ENCODE measurements around the gene TMEM213.

Gene TMEM213

DNA sequence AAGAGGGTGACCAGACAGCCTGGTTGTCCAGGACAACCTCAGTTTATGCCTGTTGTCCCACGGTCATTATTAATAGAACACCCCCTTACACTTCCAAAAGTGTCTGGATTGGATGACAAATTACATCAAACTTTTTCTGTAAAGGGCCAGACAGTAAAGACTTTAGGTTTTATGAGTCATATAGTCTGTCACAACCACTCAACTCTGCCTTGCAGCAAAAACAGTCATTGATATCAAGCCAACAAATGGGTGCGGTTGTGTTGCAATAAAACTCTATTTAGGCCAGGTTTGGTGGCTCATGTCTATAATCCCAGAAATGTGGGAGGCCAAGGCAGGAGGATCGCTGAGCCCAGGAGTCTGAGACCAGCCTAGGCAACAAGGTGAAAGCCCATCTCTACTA is 66.9 kb downstream of the TMEM213 start:
- no peaks in the 10 kb centered on the region for H3K36me3 ChIP-seq (replicated peaks; ENCODE audit: insufficient read depth, low read length)
- no peaks in the 10 kb centered on the region for H3K79me2 ChIP-seq (ENCODE audit: low read length)
- no peak overlapping the region for H3K27ac ChIP-seq (ENCODE audit: low read length)
- H3F3A ChIP-seq (ENCODE audit: insufficient read depth, low read length), result no peaks in the 10 kb centered on the region
- H3K9ac ChIP-seq (ENCODE audit: low read length), result no peak overlapping the region
- TF ChIP-seq EZH2 (optimal IDR thresholded peaks at IDR 0.05; ENCODE audit: low read depth, low read length) (no peak), EZH2phosphoT487 (IDR thresholded peaks at IDR 0.05; ENCODE audit: low read length) (no peak)
- TF ChIP-seq, protein P1, sequence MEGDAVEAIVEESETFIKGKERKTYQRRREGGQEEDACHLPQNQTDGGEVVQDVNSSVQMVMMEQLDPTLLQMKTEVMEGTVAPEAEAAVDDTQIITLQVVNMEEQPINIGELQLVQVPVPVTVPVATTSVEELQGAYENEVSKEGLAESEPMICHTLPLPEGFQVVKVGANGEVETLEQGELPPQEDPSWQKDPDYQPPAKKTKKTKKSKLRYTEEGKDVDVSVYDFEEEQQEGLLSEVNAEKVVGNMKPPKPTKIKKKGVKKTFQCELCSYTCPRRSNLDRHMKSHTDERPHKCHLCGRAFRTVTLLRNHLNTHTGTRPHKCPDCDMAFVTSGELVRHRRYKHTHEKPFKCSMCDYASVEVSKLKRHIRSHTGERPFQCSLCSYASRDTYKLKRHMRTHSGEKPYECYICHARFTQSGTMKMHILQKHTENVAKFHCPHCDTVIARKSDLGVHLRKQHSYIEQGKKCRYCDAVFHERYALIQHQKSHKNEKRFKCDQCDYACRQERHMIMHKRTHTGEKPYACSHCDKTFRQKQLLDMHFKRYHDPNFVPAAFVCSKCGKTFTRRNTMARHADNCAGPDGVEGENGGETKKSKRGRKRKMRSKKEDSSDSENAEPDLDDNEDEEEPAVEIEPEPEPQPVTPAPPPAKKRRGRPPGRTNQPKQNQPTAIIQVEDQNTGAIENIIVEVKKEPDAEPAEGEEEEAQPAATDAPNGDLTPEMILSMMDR (IDR thresholded peaks at IDR 0.05; ENCODE audit: low read length), result no peak
- no peaks in the 10 kb centered on the region for H4K20me1 ChIP-seq (ENCODE audit: insufficient read depth, low read length)
- H2AFZ ChIP-seq (ENCODE audit: low read length), result no peak overlapping the region
- H3K4me3 ChIP-seq (ENCODE audit: low read length), result no peak overlapping the region
- no peak for DNase-seq
- H3K9me2 ChIP-seq (replicated peaks; ENCODE audit: insufficient read depth, low read length), result no peaks in the 10 kb centered on the region
- no peaks in the 10 kb centered on the region for H3K4me1 ChIP-seq (ENCODE audit: low read length)
- no peaks in the 10 kb centered on the region for H3K9me3 ChIP-seq (replicated peaks; ENCODE audit: insufficient read depth, low read length)
- H3K4me2 ChIP-seq (ENCODE audit: low read depth, low read length), result no peak overlapping the region
- H3K27me3 ChIP-seq (replicated peaks; ENCODE audit: insufficient read depth, low read length), result no peaks in the 10 kb centered on the region

DNA sequence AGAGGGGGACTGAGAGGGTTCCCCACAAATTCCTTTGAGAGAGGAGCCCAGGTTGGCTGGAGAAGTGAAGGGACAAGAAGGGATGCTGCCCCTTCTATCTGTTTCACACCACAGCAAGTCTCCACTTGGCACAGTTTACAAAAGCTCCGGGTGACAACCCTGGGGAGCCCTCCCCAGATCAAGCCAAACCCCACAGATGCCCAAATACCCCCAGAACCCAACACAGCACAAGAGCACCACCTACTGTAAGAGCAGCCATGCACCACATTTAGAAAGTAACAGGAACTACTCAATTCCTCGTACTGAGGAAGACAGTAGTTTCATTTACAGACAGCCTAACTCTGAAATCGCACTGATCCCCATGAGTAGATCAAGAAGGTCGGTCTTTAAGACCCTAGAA is 68.0 kb downstream of the TMEM213 start:
- Histone ChIP-seq H3K4me1 (ENCODE audit: low read length) (no peaks in the 10 kb centered on the region), H4K20me1 (ENCODE audit: insufficient read depth, low read length) (no peaks in the 10 kb centered on the region), H3K36me3 (replicated peaks; ENCODE audit: insufficient read depth, low read length) (no peaks in the 10 kb centered on the region), H3F3A (ENCODE audit: insufficient read depth, low read length) (no peaks in the 10 kb centered on the region), H3K9ac (ENCODE audit: low read length) (no peak overlapping the region), H3K27ac (ENCODE audit: low read length) (no peak overlapping the region), H3K79me2 (ENCODE audit: low read length) (no peaks in the 10 kb centered on the region), H3K9me2 (replicated peaks; ENCODE audit: insufficient read depth, low read length) (no peaks in the 10 kb centered on the region), H3K9me3 (replicated peaks; ENCODE audit: insufficient read depth, low read length) (no peaks in the 10 kb centered on the region), H2AFZ (ENCODE audit: low read length) (no peak overlapping the region), H3K27me3 (replicated peaks; ENCODE audit: insufficient read depth, low read length) (no peaks in the 10 kb centered on the region), H3K4me3 (ENCODE audit: low read length) (no peak overlapping the region), H3K4me2 (ENCODE audit: low read depth, low read length) (no peak overlapping the region)
- TF ChIP-seq, protein P1 (IDR thresholded peaks at IDR 0.05; ENCODE audit: low read length), result peak; percentile 35
- no peak for TF ChIP-seq EZH2 (optimal IDR thresholded peaks at IDR 0.05; ENCODE audit: low read depth, low read length)
- DNase-seq, result peak; percentile 23

DNA sequence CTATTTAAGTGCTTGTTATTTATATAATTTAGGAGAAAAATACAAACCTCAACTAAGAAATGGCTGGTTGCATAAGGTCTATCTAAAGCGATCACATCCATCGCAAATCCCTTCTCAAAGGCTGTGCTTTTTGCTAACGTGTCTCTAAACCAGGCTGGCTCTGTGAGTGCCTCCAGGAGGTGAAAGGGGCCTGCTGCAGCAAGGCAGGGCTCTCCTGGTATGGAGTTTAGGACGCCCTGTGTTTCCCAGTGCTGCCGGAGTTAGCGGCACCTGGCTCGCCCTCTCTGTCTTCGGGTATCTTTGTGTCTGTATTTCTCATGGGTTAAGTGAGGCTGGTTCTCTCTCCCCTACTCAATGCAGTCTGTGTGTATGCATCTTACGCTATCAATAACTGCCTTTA is 68.6 kb downstream of the TMEM213 start:
- TF ChIP-seq EZH2 (optimal IDR thresholded peaks at IDR 0.05; ENCODE audit: low read depth, low read length), result no peak
- TF ChIP-seq EZH2phosphoT487 (IDR thresholded peaks at IDR 0.05; ENCODE audit: low read length), result no peak
- TF ChIP-seq, protein P1 (IDR thresholded peaks at IDR 0.05; ENCODE audit: low read length), result no peak
- no peaks in the 10 kb centered on the region for H3K27me3 ChIP-seq (replicated peaks; ENCODE audit: insufficient read depth, low read length)
- H4K20me1 ChIP-seq (ENCODE audit: insufficient read depth, low read length), result no peaks in the 10 kb centered on the region
- no peak overlapping the region for H3K27ac ChIP-seq (ENCODE audit: low read length)
- no peaks in the 10 kb centered on the region for H3K9me3 ChIP-seq (replicated peaks; ENCODE audit: insufficient read depth, low read length)
- no peaks in the 10 kb centered on the region for H3K9me2 ChIP-seq (replicated peaks; ENCODE audit: insufficient read depth, low read length)
- no peak overlapping the region for H3K9ac ChIP-seq (ENCODE audit: low read length)
- no peaks in the 10 kb centered on the region for H3K36me3 ChIP-seq (replicated peaks; ENCODE audit: insufficient read depth, low read length)
- H3K4me2 ChIP-seq (ENCODE audit: low read depth, low read length), result no peak overlapping the region
- no peak overlapping the region for H2AFZ ChIP-seq (ENCODE audit: low read length)
- no peaks in the 10 kb centered on the region for H3K4me1 ChIP-seq (ENCODE audit: low read length)
- no peaks in the 10 kb centered on the region for H3K79me2 ChIP-seq (ENCODE audit: low read length)
- DNase-seq, result no peak
- no peak overlapping the region for H3K4me3 ChIP-seq (ENCODE audit: low read length)
- no peaks in the 10 kb centered on the region for H3F3A ChIP-seq (ENCODE audit: insufficient read depth, low read length)
